Measurements from ENCODE around the gene PCMT1.

PCMT1 gene

GRCh38 chr6:149771925-149772324 lies 22.4 kb downstream of the PCMT1 start:
- no peak overlapping the region for H3K27ac ChIP-seq
- no peaks in the 10 kb centered on the region for H3K4me1 ChIP-seq
- peaks cover 5% of the 10 kb centered on the region for H3K79me2 ChIP-seq
- no peak overlapping the region for H3K4me2 ChIP-seq (ENCODE audit: low read length)
- no peak overlapping the region for H2AFZ ChIP-seq
- H3K9me3 ChIP-seq (ENCODE audit: control insufficient read depth, low read length): no peaks in the 10 kb centered on the region
- no peaks in the 10 kb centered on the region for H3K27me3 ChIP-seq (ENCODE audit: control insufficient read depth, insufficient read depth, low read length)
- TF ChIP-seq CTCF (IDR thresholded peaks at IDR 0.05): no peak
- H3K36me3 ChIP-seq (ENCODE audit: control insufficient read depth, insufficient read depth, low read length): no peaks in the 10 kb centered on the region
- no peak overlapping the region for H3K9ac ChIP-seq
- no peak overlapping the region for H3K4me3 ChIP-seq (ENCODE audit: low read depth, low read length)

GRCh38 chr6:149777624-149778023 lies 28.1 kb downstream of the PCMT1 start:
- Histone ChIP-seq H3K79me2 (no peaks in the 10 kb centered on the region), H3K9ac (no peak overlapping the region), H3K36me3 (ENCODE audit: control insufficient read depth, insufficient read depth, low read length) (no peaks in the 10 kb centered on the region), H3K27ac (no peak overlapping the region), H3K9me3 (ENCODE audit: control insufficient read depth, low read length) (no peaks in the 10 kb centered on the region), H3K4me1 (no peaks in the 10 kb centered on the region), H3K4me2 (ENCODE audit: low read length) (no peak overlapping the region), H2AFZ (no peak overlapping the region), H3K4me3 (ENCODE audit: low read depth, low read length) (no peak overlapping the region), H3K27me3 (ENCODE audit: control insufficient read depth, insufficient read depth, low read length) (no peaks in the 10 kb centered on the region)
- TF ChIP-seq CTCF (IDR thresholded peaks at IDR 0.05): no peak

- Histone ChIP-seq H3K79me2 (no peaks in the 10 kb centered on the region), H3K4me1 (no peaks in the 10 kb centered on the region), H3K9me3 (ENCODE audit: control insufficient read depth, low read length) (no peaks in the 10 kb centered on the region), H3K27ac (no peak overlapping the region), H3K9ac (no peak overlapping the region), H2AFZ (no peak overlapping the region), H3K4me3 (ENCODE audit: low read depth, low read length) (no peak overlapping the region), H3K4me2 (ENCODE audit: low read length) (no peak overlapping the region), H3K27me3 (ENCODE audit: control insufficient read depth, insufficient read depth, low read length) (no peaks in the 10 kb centered on the region), H3K36me3 (ENCODE audit: control insufficient read depth, insufficient read depth, low read length) (no peaks in the 10 kb centered on the region)
- TF ChIP-seq CTCF (IDR thresholded peaks at IDR 0.05): no peak
These were observed 30.1 kb downstream of the PCMT1 start for GRCh38 chr6:149779644-149779963.

GRCh38 chr6:149781715-149782114 lies 32.2 kb downstream of the PCMT1 start:
- Histone ChIP-seq H3K79me2 (no peaks in the 10 kb centered on the region), H3K4me2 (ENCODE audit: low read length) (no peak overlapping the region), H3K4me1 (no peaks in the 10 kb centered on the region), H3K27me3 (ENCODE audit: control insufficient read depth, insufficient read depth, low read length) (no peaks in the 10 kb centered on the region), H3K36me3 (ENCODE audit: control insufficient read depth, insufficient read depth, low read length) (no peaks in the 10 kb centered on the region), H3K9me3 (ENCODE audit: control insufficient read depth, low read length) (no peaks in the 10 kb centered on the region), H3K9ac (no peak overlapping the region), H3K27ac (no peak overlapping the region), H3K4me3 (ENCODE audit: low read depth, low read length) (no peak overlapping the region), H2AFZ (no peak overlapping the region)
- no peak for TF ChIP-seq CTCF (IDR thresholded peaks at IDR 0.05)

GRCh38 chr6:149782337-149782736 lies 32.8 kb downstream of the PCMT1 start:
- no peaks in the 10 kb centered on the region for H3K36me3 ChIP-seq (ENCODE audit: control insufficient read depth, insufficient read depth, low read length)
- no peak overlapping the region for H3K9ac ChIP-seq
- no peak overlapping the region for H3K4me3 ChIP-seq (ENCODE audit: low read depth, low read length)

More at GRCh38 chr6:149782337-149782736, 32.8 kb downstream of the PCMT1 start:
- no peaks in the 10 kb centered on the region for H3K4me1 ChIP-seq
- H3K9me3 ChIP-seq (ENCODE audit: control insufficient read depth, low read length): no peaks in the 10 kb centered on the region
- no peak overlapping the region for H3K27ac ChIP-seq
- H2AFZ ChIP-seq: no peak overlapping the region
- no peaks in the 10 kb centered on the region for H3K27me3 ChIP-seq (ENCODE audit: control insufficient read depth, insufficient read depth, low read length)
- no peak overlapping the region for H3K4me2 ChIP-seq (ENCODE audit: low read length)
- TF ChIP-seq CTCF (IDR thresholded peaks at IDR 0.05): no peak
- no peaks in the 10 kb centered on the region for H3K79me2 ChIP-seq

Measured in parathyroid adenoma (tissue), 2 donors.